ENCODE measurements around the gene CTXND1. TPM values are rescaled to one million over a fixed set of nuclear protein-coding genes. Genes with fewer than 3 reads are reported as not detected.

CTXND1 gene
- total RNA-seq, 1 experiment from 2014 or later, result not detected

GRCh38 chr15:80174017-80174746 lies 77.8 kb downstream of the CTXND1 start:
- Histone ChIP-seq H3K4ac (ENCODE audit: low read depth, low read length) (no peak overlapping the region), H2BK120ac (ENCODE audit: low read depth, low read length, poor library complexity, severe bottlenecking) (no peak overlapping the region), H3K23ac (ENCODE audit: insufficient read length, low read depth, low read length) (no peak overlapping the region), H2AFZ (ENCODE audit: low read length) (no peak overlapping the region), H3K4me2 (ENCODE audit: insufficient read depth, insufficient read length, low read length) (no peak overlapping the region), H4K20me1 (ENCODE audit: control insufficient read depth, insufficient read depth, insufficient read length) (peaks cover 4% of the 10 kb centered on the region), H4K5ac (ENCODE audit: insufficient read length, low read depth, low read length) (no peak overlapping the region), H3K56ac (ENCODE audit: insufficient read length, low read depth, low read length) (no peak overlapping the region), H2BK5ac (ENCODE audit: insufficient read length, low read length) (no peak overlapping the region), H3K14ac (ENCODE audit: insufficient read depth, low read length) (no peak overlapping the region), H4K8ac (replicated peaks; ENCODE audit: insufficient read length, low read depth, low read length) (no peak overlapping the region), H2BK12ac (ENCODE audit: insufficient read length, low read depth, low read length) (no peak overlapping the region), H3K27me3 (ENCODE audit: insufficient read depth, low read length) (no peaks in the 10 kb centered on the region), H3K18ac (ENCODE audit: insufficient read length, low read depth, low read length) (no peak overlapping the region), H2AK5ac (ENCODE audit: insufficient read length, low read length) (no peak overlapping the region), H3K23me2 (ENCODE audit: insufficient read length, low read depth, low read length, poor library complexity, severe bottlenecking) (no peaks in the 10 kb centered on the region), H3K79me2 (ENCODE audit: insufficient read depth, low read length) (no peaks in the 10 kb centered on the region), H3K27ac (ENCODE audit: insufficient read length, low read depth, low read length) (no peak overlapping the region), H4K91ac (ENCODE audit: insufficient read length, low read depth, low read length) (no peak overlapping the region), H2BK20ac (ENCODE audit: low read depth, low read length, poor library complexity, severe bottlenecking) (no peak overlapping the region), H2BK15ac (ENCODE audit: low read depth, low read length) (no peak overlapping the region), H3K9me3 (ENCODE audit: control insufficient read depth, low read depth, low read length) (no peaks in the 10 kb centered on the region), H3K9ac (ENCODE audit: extremely low read depth, insufficient read length, low read length) (no peak overlapping the region), H3K4me1 (ENCODE audit: insufficient read depth, low read length) (no peaks in the 10 kb centered on the region), H3K79me1 (ENCODE audit: insufficient read depth, low read depth, low read length, poor library complexity, severe bottlenecking) (no peaks in the 10 kb centered on the region), H3T11ph (ENCODE audit: low read length) (no peak overlapping the region)
- peak overlapping the region in 2 of 3 experiments; percentile 11 to 14; a peak in 1 of 7 replicates for H3K27ac Mint-ChIP-seq
- H3K9me3 Mint-ChIP-seq, result no peaks in the 10 kb centered on the region
- no peaks in the 10 kb centered on the region for H3K4me1 Mint-ChIP-seq
- no peak for DNase-seq
- H3K27me3 Mint-ChIP-seq (ENCODE audit: low read depth), result no peaks in the 10 kb centered on the region
- peaks cover 10 to 29% (median 13%) of the 10 kb centered on the region in 3 experiments; a peak in 6 of 7 replicates for H3K36me3 Mint-ChIP-seq (ENCODE audit: insufficient read depth in 1 of 3, low read depth in 3 of 3)
- no CpG with 5 or more reads among the region's 11 CpGs for WGBS (ENCODE audit: extremely low coverage, insufficient read length, low lambda C conversion rate)
- no peak overlapping the region for H3K4me3 Mint-ChIP-seq
- TF ChIP-seq CTCF (conservative IDR thresholded peaks at IDR 0.05), result no peak
